GM23338 (cell line): ENCODE results near the gene FOXJ1. TPM values are rescaled to one million over a fixed set of nuclear protein-coding genes. Genes with fewer than 3 reads are reported as not detected.

Experiments
- ATAC-seq: fragments of 200-7000 bp; cut with Tn5 transposase; 3 replicates; pipeline ENCODE4 v1.9.1; 2020
- DNase-seq: peaks from one replicate; pipeline ENCODE4 v3.0.0-alpha.2; 2015; ENCODE audit warnings: low spot score
- H2AFZ ChIP-seq: fragments of 200-600 bp; sonication (generic); 2 replicates; pipeline ENCODE4 v1.8.0; 2016; ENCODE audit warnings: antibody characterized with exemption, mild to moderate bottlenecking, moderate library complexity
- H3F3A ChIP-seq: fragments of 200-600 bp; sonication (generic); replicated peaks from 2 replicates; pipeline ENCODE4 v1.8.0; 2017; ENCODE audit warnings: antibody characterized with exemption, mixed run types, low read depth
- H3K27ac ChIP-seq: fragments of 200-600 bp; sonication (generic); 2 replicates; pipeline ENCODE4 v1.6.1; 2016; ENCODE audit warnings: low read depth
- H3K27me3 ChIP-seq: fragments of 200-600 bp; sonication (generic); 2 replicates; pipeline ENCODE4 v1.8.0; 2016; ENCODE audit warnings: mild to moderate bottlenecking, mixed run types, moderate library complexity; ENCODE audit not compliant: insufficient read depth
- H3K36me3 ChIP-seq: fragments of 200-600 bp; sonication (generic); 2 replicates; pipeline ENCODE4 v1.8.0; 2016; ENCODE audit warnings: mild to moderate bottlenecking; ENCODE audit not compliant: insufficient read depth
- H3K4me1 ChIP-seq: fragments of 200-600 bp; sonication (generic); 2 replicates; pipeline ENCODE4 v1.8.0; 2016; ENCODE audit warnings: mild to moderate bottlenecking, moderate library complexity; ENCODE audit not compliant: insufficient read depth
- H3K4me2 ChIP-seq: fragments of 200-600 bp; sonication (generic); 2 replicates; pipeline ENCODE4 v1.7.1; 2017; ENCODE audit warnings: mixed run types
- H3K4me3 ChIP-seq: fragments of 200-600 bp; sonication (generic); 2 replicates; pipeline ENCODE4 v1.6.1; 2016; ENCODE audit warnings: mixed run types
- H3K79me2 ChIP-seq: fragments of 200-600 bp; sonication (generic); replicated peaks from 2 replicates; pipeline ENCODE4 v1.8.0; 2017; ENCODE audit warnings: mild to moderate bottlenecking; ENCODE audit not compliant: insufficient read depth
- H3K9me2 ChIP-seq: fragments of 200-600 bp; sonication (generic); 2 replicates; pipeline ENCODE4 v1.8.0; 2017; ENCODE audit not compliant: insufficient read depth
- H4K20me1 ChIP-seq: fragments of 200-600 bp; sonication (generic); replicated peaks from 2 replicates; pipeline ENCODE4 v1.8.0; 2017; ENCODE audit warnings: mild to moderate bottlenecking; ENCODE audit not compliant: insufficient read depth
- H3K27ac Mint-ChIP-seq: 2 replicates; pipeline ENCODE4 v1.8.0; 2020; ENCODE audit warnings: inconsistent platforms, mild to moderate bottlenecking, moderate library complexity, mixed read lengths
- H3K27me3 Mint-ChIP-seq: 3 replicates; pipeline ENCODE4 v1.8.0; 2022; ENCODE audit warnings: low read depth, mild to moderate bottlenecking, moderate library complexity, mixed read lengths, inconsistent platforms; ENCODE audit not compliant: insufficient read depth, poor library complexity
- H3K36me3 Mint-ChIP-seq: 3 replicates; pipeline ENCODE4 v1.8.0; 2021; ENCODE audit warnings: low read depth, mild to moderate bottlenecking, inconsistent platforms, moderate library complexity, mixed read lengths
- H3K4me1 Mint-ChIP-seq: 3 replicates; pipeline ENCODE4 v1.8.0; 2020; ENCODE audit warnings: mild to moderate bottlenecking, inconsistent platforms, mixed read lengths
- H3K4me3 Mint-ChIP-seq: 3 replicates; pipeline ENCODE4 v1.8.0; 2021; ENCODE audit warnings: moderate library complexity, mild to moderate bottlenecking, inconsistent platforms, mixed read lengths
- H3K9me3 Mint-ChIP-seq: 3 replicates; pipeline ENCODE4 v1.8.0; 2020; ENCODE audit warnings: moderate library complexity, mild to moderate bottlenecking, inconsistent platforms, mixed read lengths
- CREB1 ChIP-seq: fragments of 250-450 bp; sonication (Bioruptor Pico); IDR thresholded peaks from 2 replicates; pipeline ENCODE4 v1.5.0; 2020; ENCODE audit warnings: low read depth, mild to moderate bottlenecking, moderate library complexity
- EZH2 ChIP-seq: fragments of 200-600 bp; sonication (generic); IDR thresholded peaks from one replicate; pipeline ENCODE4 v1.8.0; 2017; ENCODE audit warnings: antibody characterized with exemption, mild to moderate bottlenecking, low read depth; ENCODE audit not compliant: unreplicated experiment
- EZH2phosphoT487 ChIP-seq: fragments of 200-600 bp; sonication (generic); IDR thresholded peaks from one replicate; pipeline ENCODE4 v1.8.1; 2018; ENCODE audit warnings: antibody characterized with exemption; ENCODE audit not compliant: unreplicated experiment
- JUNB ChIP-seq: IDR thresholded peaks from one replicate; pipeline ENCODE4 v1.6.1; 2016; ENCODE audit warnings: antibody characterized with exemption; ENCODE audit not compliant: unreplicated experiment
- NANOG ChIP-seq: IDR thresholded peaks from 2 replicates; pipeline ENCODE4 v1.6.1; 2016; ENCODE audit warnings: antibody characterized with exemption, borderline replicate concordance
- POLR2AphosphoS5 ChIP-seq: IDR thresholded peaks from 2 replicates; pipeline ENCODE4 v1.6.1; 2016; ENCODE audit warnings: antibody characterized with exemption, low read depth
- STAT1 ChIP-seq: IDR thresholded peaks from one replicate; pipeline ENCODE4 v1.6.1; 2016; ENCODE audit warnings: antibody characterized with exemption; ENCODE audit not compliant: unreplicated experiment
- ZNF114 ChIP-seq: fragments of 250-450 bp; sonication (Bioruptor Pico); IDR thresholded peaks from 2 replicates; pipeline ENCODE4 v1.5.0; 2020; ENCODE audit warnings: mild to moderate bottlenecking, moderate library complexity
- ZNF331 ChIP-seq: fragments of 250-450 bp; sonication (Bioruptor Pico); IDR thresholded peaks from 2 replicates; pipeline ENCODE4 v1.5.0; 2020; ENCODE audit warnings: low read depth, mild to moderate bottlenecking, moderate library complexity
- polyA plus RNA-seq: library from polyadenylated mRNA; unstranded; fragments of >200 nt; fragmentation: Nextera tagmentation; extraction: Ambion mirVana; gene quantifications from 2 replicates; pipeline ENCODE4 v1.2.1, GENCODE V29; 2016
- total RNA-seq: library from RNA; depleted of rRNA; stranded (reverse); fragments of >200 nt; shearing (Covaris generic); gene quantifications from 2 replicates; pipeline ENCODE4 v1.2.3, GENCODE V29; 2014
- TF ChIP-seq, protein P1 (sequence below): fragments of 250-450 bp; sonication (Bioruptor Pico); IDR thresholded peaks from 2 replicates; pipeline ENCODE4 v1.5.0; 2020; ENCODE audit warnings: mild to moderate bottlenecking, moderate library complexity
- TF ChIP-seq, protein P2 (sequence below): IDR thresholded peaks from one replicate; pipeline ENCODE4 v1.6.1; 2018; ENCODE audit warnings: antibody characterized with exemption; ENCODE audit not compliant: unreplicated experiment
- TF ChIP-seq, protein P3 (sequence below), 2 experiments: fragments of 200-600 bp in 1 of 2; sonication (generic) in 1 of 2; conservative IDR thresholded peaks; 2 replicates each; pipeline versions ENCODE4 v1.5.1 to v1.6.1; 2016 to 2017; ENCODE audit warnings: antibody characterized with exemption in 2 of 2, low read depth in 2 of 2, mild to moderate bottlenecking in 2 of 2, moderate library complexity in 1 of 2
- TF ChIP-seq, protein P4 (sequence below): IDR thresholded peaks from 2 replicates; pipeline ENCODE4 v1.6.1; 2016; ENCODE audit warnings: antibody characterized with exemption

Gene FOXJ1
- total and polyA plus RNA-seq, 2 experiments from 2014 or later: 2.3 to 12.3 TPM

DNA sequence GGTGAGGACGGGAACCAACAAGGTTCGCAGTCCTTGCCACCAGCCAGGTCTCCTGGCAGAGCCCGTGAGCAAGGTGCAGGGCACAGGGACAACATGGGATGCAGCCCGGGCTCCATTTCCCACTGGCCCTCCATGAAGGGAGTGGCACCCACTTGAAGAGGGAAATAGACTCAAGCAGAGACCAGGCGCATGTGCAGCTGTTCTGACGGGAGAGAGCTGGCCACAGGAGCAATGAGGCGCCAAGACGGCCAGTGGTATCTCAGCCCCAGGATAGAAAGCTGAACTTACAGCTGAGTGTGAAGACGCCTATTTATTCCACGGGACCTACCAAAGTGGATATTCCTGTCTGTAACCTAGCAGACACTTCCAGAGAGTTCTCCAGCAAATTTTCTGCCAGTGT is 8.2 kb upstream of the FOXJ1 start:
- Histone ChIP-seq H3K4me3 (no peak overlapping the region), H3K79me2 (no peaks in the 10 kb centered on the region), H3K9me2 (no peaks in the 10 kb centered on the region), H3K27me3 (0 out of 2 replicates have a peak, but pooled peaks cover 5% of the 10 kb centered on the region), H4K20me1 (no peaks in the 10 kb centered on the region), H2AFZ (no peak overlapping the region), H3F3A (peaks cover 18% of the 10 kb centered on the region; the same call in 1 of the 2 replicates), H3K4me2 (no peak overlapping the region), H3K36me3 (no peaks in the 10 kb centered on the region), H3K27ac (no peak overlapping the region), H3K4me1 (peaks cover 22% of the 10 kb centered on the region)
- no peak for TF ChIP-seq EZH2
- TF ChIP-seq NANOG: no peak
- TF ChIP-seq, protein P1, sequence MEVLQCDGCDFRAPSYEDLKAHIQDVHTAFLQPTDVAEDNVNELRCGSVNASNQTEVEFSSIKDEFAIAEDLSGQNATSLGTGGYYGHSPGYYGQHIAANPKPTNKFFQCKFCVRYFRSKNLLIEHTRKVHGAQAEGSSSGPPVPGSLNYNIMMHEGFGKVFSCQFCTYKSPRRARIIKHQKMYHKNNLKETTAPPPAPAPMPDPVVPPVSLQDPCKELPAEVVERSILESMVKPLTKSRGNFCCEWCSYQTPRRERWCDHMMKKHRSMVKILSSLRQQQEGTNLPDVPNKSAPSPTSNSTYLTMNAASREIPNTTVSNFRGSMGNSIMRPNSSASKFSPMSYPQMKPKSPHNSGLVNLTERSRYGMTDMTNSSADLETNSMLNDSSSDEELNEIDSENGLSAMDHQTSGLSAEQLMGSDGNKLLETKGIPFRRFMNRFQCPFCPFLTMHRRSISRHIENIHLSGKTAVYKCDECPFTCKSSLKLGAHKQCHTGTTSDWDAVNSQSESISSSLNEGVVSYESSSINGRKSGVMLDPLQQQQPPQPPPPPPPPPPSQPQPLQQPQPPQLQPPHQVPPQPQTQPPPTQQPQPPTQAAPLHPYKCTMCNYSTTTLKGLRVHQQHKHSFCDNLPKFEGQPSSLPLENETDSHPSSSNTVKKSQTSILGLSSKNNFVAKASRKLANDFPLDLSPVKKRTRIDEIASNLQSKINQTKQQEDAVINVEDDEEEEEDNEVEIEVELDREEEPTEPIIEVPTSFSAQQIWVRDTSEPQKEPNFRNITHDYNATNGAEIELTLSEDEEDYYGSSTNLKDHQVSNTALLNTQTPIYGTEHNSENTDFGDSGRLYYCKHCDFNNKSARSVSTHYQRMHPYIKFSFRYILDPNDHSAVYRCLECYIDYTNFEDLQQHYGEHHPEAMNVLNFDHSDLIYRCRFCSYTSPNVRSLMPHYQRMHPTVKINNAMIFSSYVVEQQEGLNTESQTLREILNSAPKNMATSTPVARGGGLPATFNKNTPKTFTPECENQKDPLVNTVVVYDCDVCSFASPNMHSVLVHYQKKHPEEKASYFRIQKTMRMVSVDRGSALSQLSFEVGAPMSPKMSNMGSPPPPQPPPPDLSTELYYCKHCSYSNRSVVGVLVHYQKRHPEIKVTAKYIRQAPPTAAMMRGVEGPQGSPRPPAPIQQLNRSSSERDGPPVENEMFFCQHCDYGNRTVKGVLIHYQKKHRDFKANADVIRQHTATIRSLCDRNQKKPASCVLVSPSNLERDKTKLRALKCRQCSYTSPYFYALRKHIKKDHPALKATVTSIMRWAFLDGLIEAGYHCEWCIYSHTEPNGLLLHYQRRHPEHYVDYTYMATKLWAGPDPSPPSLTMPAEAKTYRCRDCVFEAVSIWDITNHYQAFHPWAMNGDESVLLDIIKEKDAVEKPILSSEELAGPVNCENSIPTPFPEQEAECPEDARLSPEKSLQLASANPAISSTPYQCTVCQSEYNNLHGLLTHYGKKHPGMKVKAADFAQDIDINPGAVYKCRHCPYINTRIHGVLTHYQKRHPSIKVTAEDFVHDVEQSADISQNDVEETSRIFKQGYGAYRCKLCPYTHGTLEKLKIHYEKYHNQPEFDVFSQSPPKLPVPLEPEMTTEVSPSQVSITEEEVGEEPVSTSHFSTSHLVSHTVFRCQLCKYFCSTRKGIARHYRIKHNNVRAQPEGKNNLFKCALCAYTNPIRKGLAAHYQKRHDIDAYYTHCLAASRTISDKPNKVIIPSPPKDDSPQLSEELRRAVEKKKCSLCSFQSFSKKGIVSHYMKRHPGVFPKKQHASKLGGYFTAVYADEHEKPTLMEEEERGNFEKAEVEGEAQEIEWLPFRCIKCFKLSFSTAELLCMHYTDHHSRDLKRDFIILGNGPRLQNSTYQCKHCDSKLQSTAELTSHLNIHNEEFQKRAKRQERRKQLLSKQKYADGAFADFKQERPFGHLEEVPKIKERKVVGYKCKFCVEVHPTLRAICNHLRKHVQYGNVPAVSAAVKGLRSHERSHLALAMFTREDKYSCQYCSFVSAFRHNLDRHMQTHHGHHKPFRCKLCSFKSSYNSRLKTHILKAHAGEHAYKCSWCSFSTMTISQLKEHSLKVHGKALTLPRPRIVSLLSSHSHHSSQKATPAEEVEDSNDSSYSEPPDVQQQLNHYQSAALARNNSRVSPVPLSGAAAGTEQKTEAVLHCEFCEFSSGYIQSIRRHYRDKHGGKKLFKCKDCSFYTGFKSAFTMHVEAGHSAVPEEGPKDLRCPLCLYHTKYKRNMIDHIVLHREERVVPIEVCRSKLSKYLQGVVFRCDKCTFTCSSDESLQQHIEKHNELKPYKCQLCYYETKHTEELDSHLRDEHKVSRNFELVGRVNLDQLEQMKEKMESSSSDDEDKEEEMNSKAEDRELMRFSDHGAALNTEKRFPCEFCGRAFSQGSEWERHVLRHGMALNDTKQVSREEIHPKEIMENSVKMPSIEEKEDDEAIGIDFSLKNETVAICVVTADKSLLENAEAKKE (CRISPR knock-in tag): no peak
- TF ChIP-seq ZNF331 (CRISPR knock-in tag): no peak
- TF ChIP-seq STAT1: no peak
- TF ChIP-seq POLR2AphosphoS5: no peak
- no peak for TF ChIP-seq ZNF114
- TF ChIP-seq JUNB: no peak
- TF ChIP-seq CREB1 (CRISPR knock-in tag): no peak
- TF ChIP-seq EZH2phosphoT487: no peak
- TF ChIP-seq, protein P2, sequence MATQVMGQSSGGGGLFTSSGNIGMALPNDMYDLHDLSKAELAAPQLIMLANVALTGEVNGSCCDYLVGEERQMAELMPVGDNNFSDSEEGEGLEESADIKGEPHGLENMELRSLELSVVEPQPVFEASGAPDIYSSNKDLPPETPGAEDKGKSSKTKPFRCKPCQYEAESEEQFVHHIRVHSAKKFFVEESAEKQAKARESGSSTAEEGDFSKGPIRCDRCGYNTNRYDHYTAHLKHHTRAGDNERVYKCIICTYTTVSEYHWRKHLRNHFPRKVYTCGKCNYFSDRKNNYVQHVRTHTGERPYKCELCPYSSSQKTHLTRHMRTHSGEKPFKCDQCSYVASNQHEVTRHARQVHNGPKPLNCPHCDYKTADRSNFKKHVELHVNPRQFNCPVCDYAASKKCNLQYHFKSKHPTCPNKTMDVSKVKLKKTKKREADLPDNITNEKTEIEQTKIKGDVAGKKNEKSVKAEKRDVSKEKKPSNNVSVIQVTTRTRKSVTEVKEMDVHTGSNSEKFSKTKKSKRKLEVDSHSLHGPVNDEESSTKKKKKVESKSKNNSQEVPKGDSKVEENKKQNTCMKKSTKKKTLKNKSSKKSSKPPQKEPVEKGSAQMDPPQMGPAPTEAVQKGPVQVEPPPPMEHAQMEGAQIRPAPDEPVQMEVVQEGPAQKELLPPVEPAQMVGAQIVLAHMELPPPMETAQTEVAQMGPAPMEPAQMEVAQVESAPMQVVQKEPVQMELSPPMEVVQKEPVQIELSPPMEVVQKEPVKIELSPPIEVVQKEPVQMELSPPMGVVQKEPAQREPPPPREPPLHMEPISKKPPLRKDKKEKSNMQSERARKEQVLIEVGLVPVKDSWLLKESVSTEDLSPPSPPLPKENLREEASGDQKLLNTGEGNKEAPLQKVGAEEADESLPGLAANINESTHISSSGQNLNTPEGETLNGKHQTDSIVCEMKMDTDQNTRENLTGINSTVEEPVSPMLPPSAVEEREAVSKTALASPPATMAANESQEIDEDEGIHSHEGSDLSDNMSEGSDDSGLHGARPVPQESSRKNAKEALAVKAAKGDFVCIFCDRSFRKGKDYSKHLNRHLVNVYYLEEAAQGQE: no peak
- TF ChIP-seq, protein P3, sequence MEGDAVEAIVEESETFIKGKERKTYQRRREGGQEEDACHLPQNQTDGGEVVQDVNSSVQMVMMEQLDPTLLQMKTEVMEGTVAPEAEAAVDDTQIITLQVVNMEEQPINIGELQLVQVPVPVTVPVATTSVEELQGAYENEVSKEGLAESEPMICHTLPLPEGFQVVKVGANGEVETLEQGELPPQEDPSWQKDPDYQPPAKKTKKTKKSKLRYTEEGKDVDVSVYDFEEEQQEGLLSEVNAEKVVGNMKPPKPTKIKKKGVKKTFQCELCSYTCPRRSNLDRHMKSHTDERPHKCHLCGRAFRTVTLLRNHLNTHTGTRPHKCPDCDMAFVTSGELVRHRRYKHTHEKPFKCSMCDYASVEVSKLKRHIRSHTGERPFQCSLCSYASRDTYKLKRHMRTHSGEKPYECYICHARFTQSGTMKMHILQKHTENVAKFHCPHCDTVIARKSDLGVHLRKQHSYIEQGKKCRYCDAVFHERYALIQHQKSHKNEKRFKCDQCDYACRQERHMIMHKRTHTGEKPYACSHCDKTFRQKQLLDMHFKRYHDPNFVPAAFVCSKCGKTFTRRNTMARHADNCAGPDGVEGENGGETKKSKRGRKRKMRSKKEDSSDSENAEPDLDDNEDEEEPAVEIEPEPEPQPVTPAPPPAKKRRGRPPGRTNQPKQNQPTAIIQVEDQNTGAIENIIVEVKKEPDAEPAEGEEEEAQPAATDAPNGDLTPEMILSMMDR (conservative IDR thresholded peaks at IDR 0.05; ENCODE audit: low read depth in 2 of 2): no peak
- TF ChIP-seq, protein P4, sequence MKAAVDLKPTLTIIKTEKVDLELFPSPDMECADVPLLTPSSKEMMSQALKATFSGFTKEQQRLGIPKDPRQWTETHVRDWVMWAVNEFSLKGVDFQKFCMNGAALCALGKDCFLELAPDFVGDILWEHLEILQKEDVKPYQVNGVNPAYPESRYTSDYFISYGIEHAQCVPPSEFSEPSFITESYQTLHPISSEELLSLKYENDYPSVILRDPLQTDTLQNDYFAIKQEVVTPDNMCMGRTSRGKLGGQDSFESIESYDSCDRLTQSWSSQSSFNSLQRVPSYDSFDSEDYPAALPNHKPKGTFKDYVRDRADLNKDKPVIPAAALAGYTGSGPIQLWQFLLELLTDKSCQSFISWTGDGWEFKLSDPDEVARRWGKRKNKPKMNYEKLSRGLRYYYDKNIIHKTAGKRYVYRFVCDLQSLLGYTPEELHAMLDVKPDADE: no peak
- ATAC-seq: no peak
- peaks cover 39% of the 10 kb centered on the region for H3K4me1 Mint-ChIP-seq
- no peaks in the 10 kb centered on the region for H3K9me3 Mint-ChIP-seq
- peaks cover 7% of the 10 kb centered on the region for H3K27me3 Mint-ChIP-seq
- no peak for DNase-seq
- no peak overlapping the region for H3K27ac Mint-ChIP-seq
- peaks cover 5% of the 10 kb centered on the region; the same call in 1 of the 3 replicates for H3K36me3 Mint-ChIP-seq
- H3K4me3 Mint-ChIP-seq: no peak overlapping the region
